ELF-1 (cell line): ENCODE results near the gene RUBCNL.
A peak's percentile ranks its signal among the peaks of the same experiment; 100 is the strongest.

ENCODE experiments used
- DNase-seq: peaks from one replicate; pipeline ENCODE4 v3.0.0-alpha.2; 2016; ENCODE audit warnings: low read depth, low spot score

RUBCNL gene

GRCh38 chr13:46307554-46307953 lies 79.5 kb downstream of the RUBCNL start:
- no peak for DNase-seq

GRCh38 chr13:46304546-46304945 lies 82.5 kb downstream of the RUBCNL start:
- no peak for DNase-seq

- DNase-seq: no peak
Measured at GRCh38 chr13:46303742-46304385, 83.2 kb downstream of the RUBCNL start.

GRCh38 chr13:46297361-46297811 lies 89.7 kb downstream of the RUBCNL start:
- no peak for DNase-seq

- peak; percentile 24 for DNase-seq
Measured at GRCh38 chr13:46296921-46297320, 90.1 kb downstream of the RUBCNL start.

GRCh38 chr13:46296115-46296822 lies 90.8 kb downstream of the RUBCNL start:
- no peak for DNase-seq

GRCh38 chr13:46295491-46296114 lies 91.4 kb downstream of the RUBCNL start:
- DNase-seq: no peak

GRCh38 chr13:46293436-46293835 lies 93.6 kb downstream of the RUBCNL start:
- DNase-seq: no peak
